Measurements from ENCODE around the gene SFMBT2. TPM values are rescaled to one million over a fixed set of nuclear protein-coding genes. Genes with fewer than 3 reads are reported as not detected.
A peak's percentile ranks its signal among the peaks of the same experiment; 100 is the strongest.

The SFMBT2 gene
- total RNA-seq, 4 donors from 2014 or later = 7.6 to 15.4 (median 10.8) TPM

DNA sequence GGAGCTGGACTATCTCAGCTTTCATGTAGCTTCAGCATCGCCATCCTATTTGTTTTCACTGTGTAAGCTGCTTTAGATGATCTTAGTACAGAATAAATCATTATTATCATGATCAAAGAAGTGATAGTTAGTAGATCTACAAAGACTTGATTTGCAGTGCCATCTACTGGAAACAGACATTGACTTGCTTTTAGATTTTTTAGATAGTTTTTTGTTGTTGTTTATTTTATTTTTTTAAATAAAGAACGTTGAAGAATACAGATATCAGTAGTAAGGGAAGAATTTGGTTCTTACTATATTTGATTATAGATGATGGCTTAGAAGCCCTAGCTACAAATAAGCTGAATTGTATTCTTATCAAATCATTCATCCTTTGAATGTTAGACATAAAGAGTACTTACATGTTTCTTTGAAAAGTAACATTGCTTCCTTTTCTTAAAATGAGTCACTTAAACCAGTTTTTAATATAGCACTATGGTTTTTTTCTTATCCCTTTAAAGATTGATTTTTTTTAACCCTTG, 6.3 kb upstream of the SFMBT2 start:
- Histone ChIP-seq H3K4me3 (no peak overlapping the region), H3K4me1 (peaks cover 10 to 13% (median 10%) of the 10 kb centered on the region in 4 donors), H3K27ac (replicated peaks in 1 of 4) (no peak overlapping the region), H3K9me3 (no peaks in the 10 kb centered on the region), H3K36me3 (no peaks in the 10 kb centered on the region), H3K27me3 (peaks cover 0 to 20% (median 5%) of the 10 kb centered on the region in 4 donors)
- 2% methylated on average over 2 of the region's 2 CpGs for WGBS
- no peak for TF ChIP-seq EP300 (IDR thresholded peaks at IDR 0.05)
- peak; percentile 45 to 60 (median 47) for TF ChIP-seq CTCF (IDR thresholded peaks at IDR 0.05)
- intact Hi-C loops (cut with DNase I) = loop anchor here (5.0 to 10.0 kb wide), 2 partner anchors 292 to 745 kb away; no protein-coding TSS in a partner anchor
- DNase-seq (ENCODE audit: extremely low spot score) = no peak

GRCh38 chr10:7414766-7415165, 3.9 kb upstream of the SFMBT2 start:
- Histone ChIP-seq H3K27ac (replicated peaks in 1 of 4) (no peak overlapping the region), H3K4me1 (peaks cover 19 to 26% (median 23%) of the 10 kb centered on the region in 4 donors), H3K36me3 (no peaks in the 10 kb centered on the region), H3K27me3 (peaks cover 0 to 23% (median 11%) of the 10 kb centered on the region in 4 donors), H3K9me3 (no peaks in the 10 kb centered on the region), H3K4me3 (no peak overlapping the region)
- DNase-seq (ENCODE audit: extremely low spot score) = no peak
- 91% methylated on average over 2 of the region's 2 CpGs for WGBS
- TF ChIP-seq EP300 (IDR thresholded peaks at IDR 0.05) = no peak
- no peak for TF ChIP-seq POLR2A (IDR thresholded peaks at IDR 0.05; ENCODE audit: low read depth)
- TF ChIP-seq CTCF (IDR thresholded peaks at IDR 0.05) = no peak
- TF ChIP-seq POLR2AphosphoS5 (IDR thresholded peaks at IDR 0.05) = no peak
- intact Hi-C loops (cut with DNase I) = loop anchor here (5.0 to 10.0 kb wide), 4 partner anchors 290 to 742 kb away; no protein-coding TSS in a partner anchor

- TF ChIP-seq EP300 (IDR thresholded peaks at IDR 0.05) = no peak
- intact Hi-C loops (cut with DNase I) = loop anchor here (5.0 to 10.0 kb wide), 3 partner anchors 288 to 626 kb away; no protein-coding TSS in a partner anchor
- Histone ChIP-seq H3K27me3 (peaks cover 0 to 23% (median 11%) of the 10 kb centered on the region in 4 donors), H3K27ac (replicated peaks in 1 of 4) (no peak overlapping the region), H3K4me3 (peak overlapping the region; percentile 61 to 89 (median 82)), H3K4me1 (peaks cover 23 to 42% (median 38%) of the 10 kb centered on the region in 4 donors), H3K36me3 (no peaks in the 10 kb centered on the region), H3K9me3 (no peaks in the 10 kb centered on the region)
- DNase-seq (ENCODE audit: extremely low spot score) = no peak
- 24% methylated on average over 14 of the region's 32 CpGs for WGBS
Measured at GRCh38 chr10:7412928-7413282, 2.1 kb upstream of the SFMBT2 start.

DNA sequence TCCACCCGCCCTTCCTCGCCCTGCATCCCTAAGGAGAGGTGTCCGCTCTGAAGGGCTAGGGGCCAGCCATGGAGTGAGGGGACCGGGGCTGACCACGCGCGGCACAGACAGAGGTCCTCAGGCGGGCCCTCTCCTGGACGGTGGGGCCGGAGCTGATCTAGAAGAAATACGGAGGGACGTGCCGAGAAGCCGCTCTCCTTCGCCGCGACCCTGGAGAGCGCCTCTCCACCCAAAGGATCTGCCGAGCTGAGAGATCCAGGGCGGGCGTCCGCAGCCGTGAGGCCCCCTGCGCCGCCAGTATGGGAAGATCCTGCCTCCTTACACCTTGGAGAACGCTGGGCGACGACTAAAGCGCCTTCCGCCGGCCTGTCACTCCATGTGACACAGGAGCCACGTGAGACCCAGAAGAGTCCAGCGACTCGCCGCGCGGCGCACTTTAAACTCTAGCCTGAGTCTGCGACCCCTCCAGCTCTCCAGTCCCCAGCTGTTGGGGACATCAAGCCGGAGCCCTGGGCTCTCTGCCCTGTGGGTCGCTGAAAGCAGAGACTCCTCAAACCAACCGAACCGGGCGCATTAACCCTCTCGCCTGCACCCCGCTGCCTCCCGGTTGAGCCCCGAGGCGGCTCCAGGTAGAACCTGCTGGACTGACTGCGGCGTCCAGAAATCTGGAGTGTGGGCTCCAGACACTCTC, 1.5 kb upstream of the SFMBT2 start:
- Histone ChIP-seq H3K36me3 (no peaks in the 10 kb centered on the region), H3K27me3 (peaks cover 0 to 23% (median 11%) of the 10 kb centered on the region in 4 donors), H3K4me3 (peak overlapping the region; percentile 61 to 89 (median 82)), H3K9me3 (no peaks in the 10 kb centered on the region), H3K27ac (replicated peaks in 1 of 4) (peak overlapping the region in 1 of 4 donors; percentile 13), H3K4me1 (peaks cover 26 to 48% (median 43%) of the 10 kb centered on the region in 4 donors)
- DNase-seq (ENCODE audit: extremely low spot score) = no peak
- intact Hi-C loops (cut with DNase I) = loop anchor here (5.0 to 10.0 kb wide), 3 partner anchors 288 to 625 kb away; no protein-coding TSS in a partner anchor
- no peak for TF ChIP-seq EP300 (IDR thresholded peaks at IDR 0.05)
- TF ChIP-seq POLR2AphosphoS5 (IDR thresholded peaks at IDR 0.05) = no peak
- 28% methylated on average over 14 of the region's 51 CpGs for whole genome bisulfite sequencing

DNA sequence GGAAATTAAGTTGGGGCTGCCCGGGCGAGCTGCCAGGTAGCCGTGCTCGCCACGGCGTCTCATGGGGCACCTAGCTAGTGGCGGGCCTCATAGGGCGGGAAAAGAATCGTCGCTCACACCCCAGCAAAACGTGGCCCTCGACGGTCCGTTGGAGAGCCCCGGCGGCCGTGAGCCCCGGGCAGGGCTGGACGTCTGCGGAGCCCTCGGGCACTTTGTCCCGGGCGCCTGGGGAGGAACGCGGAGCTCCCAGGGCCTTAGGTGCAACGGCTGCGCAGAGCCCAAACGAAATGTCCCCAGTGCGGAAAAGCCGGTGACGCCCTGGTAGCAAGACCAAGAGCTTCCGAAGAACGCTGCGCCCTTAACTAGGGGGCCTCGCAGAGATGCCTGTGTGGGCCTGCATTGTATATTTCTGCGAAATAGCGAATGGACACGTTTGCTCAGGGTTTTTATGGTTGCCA, 866 bp upstream of the SFMBT2 start:
- H3K4me1 ChIP-seq = peaks cover 31 to 52% (median 49%) of the 10 kb centered on the region in 4 donors
- 7% methylated on average over 18 of the region's 38 CpGs for WGBS
- DNase-seq (ENCODE audit: extremely low spot score) = no peak

More for the DNA sequence above, 866 bp upstream of the SFMBT2 start:
- H3K27me3 ChIP-seq = peaks cover 0 to 23% (median 11%) of the 10 kb centered on the region in 4 donors
- intact Hi-C loops (cut with DNase I) = loop anchor here (5.0 to 10.0 kb wide), 3 partner anchors 287 to 624 kb away; no protein-coding TSS in a partner anchor
- no peaks in the 10 kb centered on the region for H3K9me3 ChIP-seq
- H3K27ac ChIP-seq (replicated peaks in 1 of 4) = peak overlapping the region in 3 of 4 donors; percentile 81 to 86 (median 82)
- peak overlapping the region; percentile 61 to 89 (median 82) for H3K4me3 ChIP-seq
- H3K36me3 ChIP-seq = no peaks in the 10 kb centered on the region
- TF ChIP-seq CTCF (IDR thresholded peaks at IDR 0.05) (no peak), POLR2A (IDR thresholded peaks at IDR 0.05; ENCODE audit: low read depth) (no peak), POLR2AphosphoS5 (IDR thresholded peaks at IDR 0.05) (no peak), EP300 (IDR thresholded peaks at IDR 0.05) (no peak)

Measured in esophagus muscularis mucosa (tissue), 4 donors.